ENCODE results near the gene CFAP210. TPM values are rescaled to one million over a fixed set of nuclear protein-coding genes. Genes with fewer than 3 reads are reported as not detected.
A peak's percentile ranks its signal among the peaks of the same experiment; 100 is the strongest.
"Not testable (repeated sequence)": the region's sequence is repeated elsewhere in the genome, so short reads cannot be mapped to it uniquely, and the experiment has no call there.

Gene CFAP210
- total and polyA plus RNA-seq, 4 donors = 1.2 to 7.2 (median 3.3) TPM

DNA sequence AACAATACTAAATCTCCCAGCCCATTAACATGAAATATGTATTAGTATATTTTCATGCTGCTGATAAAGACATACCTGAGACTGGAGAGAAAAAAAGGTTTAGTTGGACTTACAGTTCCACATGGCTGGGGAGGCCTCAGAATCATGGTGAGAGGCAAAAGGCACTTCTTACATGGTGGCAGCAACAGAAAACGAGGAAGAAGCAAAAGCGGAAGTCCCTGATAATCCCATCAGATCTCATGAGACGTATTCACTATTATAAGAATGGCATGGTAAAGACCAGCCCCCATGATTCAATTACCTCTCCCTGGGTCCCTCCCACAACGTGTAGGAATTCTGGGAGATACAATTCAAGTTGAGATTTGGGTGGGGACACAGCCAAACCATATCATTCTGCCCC is 7.4 kb downstream of the CFAP210 start:
- not testable (repeated sequence) for ATAC-seq (ENCODE audit: insufficient read depth, low FRiP score)
- 85 to 89% methylated on average over 4 of the region's 4 CpGs for WGBS, 2 donors

GRCh38 chr2:169684712-169685111 is 9.5 kb downstream of the CFAP210 start:
- not testable (repeated sequence) for DNase-seq; H3K27ac ChIP-seq (ENCODE audit: low read depth in 1 of 2, low read length in 1 of 2)
- WGBS, 2 donors = 92 to 96% methylated on average over 2 of the region's 2 CpGs

More for the DNA sequence above, 7.4 kb downstream of the CFAP210 start:
- not testable (repeated sequence) for H3K9ac ChIP-seq (ENCODE audit: insufficient read depth in 1 of 2, low read length in 2 of 2); DNase-seq; H3K4me1 ChIP-seq (ENCODE audit: control insufficient read depth in 5 of 5, insufficient read depth in 5 of 5, low read length in 5 of 5); H3K27ac ChIP-seq (ENCODE audit: low read depth in 1 of 2, low read length in 1 of 2); H3K36me3 ChIP-seq (ENCODE audit: control insufficient read depth in 4 of 4, insufficient read depth in 4 of 4, low read length in 4 of 4); H3K4me3 ChIP-seq; H3K9me3 ChIP-seq (ENCODE audit: control insufficient read depth in 4 of 4, insufficient read depth in 3 of 4, low read length in 3 of 4); H3K27me3 ChIP-seq (ENCODE audit: control insufficient read depth in 3 of 3, insufficient read depth in 3 of 3, low read length in 2 of 3)

DNA sequence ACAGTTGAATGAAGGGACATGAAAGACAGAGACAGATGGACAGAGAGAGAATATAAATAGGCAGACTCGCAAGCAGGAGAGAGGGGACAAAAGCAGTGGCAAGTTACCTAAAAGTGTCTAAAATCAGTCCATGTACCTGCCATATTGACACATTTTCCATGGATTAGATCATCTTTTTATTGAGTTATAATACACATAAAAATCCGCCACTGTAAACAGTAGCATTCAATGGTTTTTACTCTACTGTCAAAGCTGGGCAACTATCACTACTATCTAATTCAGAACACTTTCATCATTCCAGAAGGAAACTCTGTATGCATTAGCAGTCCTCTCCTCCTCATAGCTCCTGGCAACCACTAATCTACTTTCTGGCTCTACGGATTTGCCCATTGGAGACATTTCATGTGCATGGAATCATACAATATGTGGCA is 10.1 kb downstream of the CFAP210 start:
- no peaks in the 10 kb centered on the region for H3K4me1 ChIP-seq (ENCODE audit: control insufficient read depth in 5 of 5, insufficient read depth in 5 of 5, low read length in 5 of 5)
- WGBS, 2 donors = 62 to 99% methylated on average over 3 of the region's 3 CpGs

More at GRCh38 chr2:169684712-169685111, 9.5 kb downstream of the CFAP210 start:
- not testable (repeated sequence) for H3K36me3 ChIP-seq (ENCODE audit: control insufficient read depth in 4 of 4, insufficient read depth in 4 of 4, low read length in 4 of 4); H3K4me1 ChIP-seq (ENCODE audit: control insufficient read depth in 5 of 5, insufficient read depth in 5 of 5, low read length in 5 of 5); ATAC-seq (ENCODE audit: insufficient read depth, low FRiP score); H3K4me3 ChIP-seq; H3K9me3 ChIP-seq (ENCODE audit: control insufficient read depth in 4 of 4, insufficient read depth in 3 of 4, low read length in 3 of 4); H3K27me3 ChIP-seq (ENCODE audit: control insufficient read depth in 3 of 3, insufficient read depth in 3 of 3, low read length in 2 of 3); H3K9ac ChIP-seq (ENCODE audit: insufficient read depth in 1 of 2, low read length in 2 of 2)

DNA sequence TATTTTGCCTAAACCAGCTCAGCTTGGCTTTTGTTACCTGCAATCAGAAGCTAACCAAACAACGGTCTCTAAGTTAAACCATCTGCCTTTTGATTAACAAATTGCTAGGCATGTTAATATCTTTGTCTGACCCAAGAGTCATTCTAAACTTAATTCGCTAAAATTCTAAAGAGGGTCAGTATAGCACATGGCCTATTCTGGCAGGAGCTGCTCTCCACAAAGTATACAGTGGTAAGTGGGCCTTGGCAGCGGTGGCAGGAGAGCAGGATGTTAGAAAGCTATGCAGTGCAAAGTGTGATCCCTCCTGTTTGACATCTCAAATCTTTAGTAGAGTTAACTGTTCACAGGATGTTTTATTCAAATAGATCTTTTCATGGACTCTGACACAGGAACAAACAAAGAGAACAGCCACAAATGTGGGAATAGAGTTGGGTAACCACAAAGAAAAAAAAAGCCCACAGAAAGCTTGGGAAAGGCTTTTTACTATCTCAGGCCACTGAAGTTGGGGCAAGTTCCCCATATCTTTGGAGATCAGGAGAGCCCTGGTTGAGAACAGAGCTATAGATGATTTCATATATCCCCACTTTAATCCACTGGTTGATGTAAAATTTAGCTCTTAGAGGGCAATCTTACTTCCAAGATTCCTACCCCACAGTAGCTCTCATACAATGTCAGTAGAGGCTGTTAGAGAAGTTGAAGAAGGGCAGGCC is 10.6 kb downstream of the CFAP210 start:
- no peak for ATAC-seq (ENCODE audit: insufficient read depth, low FRiP score)
- no peak overlapping the region for H3K4me3 ChIP-seq
- H3K27me3 ChIP-seq (ENCODE audit: control insufficient read depth in 3 of 3, insufficient read depth in 3 of 3, low read length in 2 of 3) = no peaks in the 10 kb centered on the region
- H3K9me3 ChIP-seq (ENCODE audit: control insufficient read depth in 4 of 4, insufficient read depth in 3 of 4, low read length in 3 of 4) = no peaks in the 10 kb centered on the region
- DNase-seq = peak in 1 of 3 donors; percentile 11
- H3K36me3 ChIP-seq (ENCODE audit: control insufficient read depth in 4 of 4, insufficient read depth in 4 of 4, low read length in 4 of 4) = no peaks in the 10 kb centered on the region
- H3K27ac ChIP-seq (ENCODE audit: low read depth in 1 of 2, low read length in 1 of 2) = no peak overlapping the region
- H3K4me1 ChIP-seq (ENCODE audit: control insufficient read depth in 5 of 5, insufficient read depth in 5 of 5, low read length in 5 of 5) = no peaks in the 10 kb centered on the region
- WGBS, 2 donors = 57 to 77% methylated on average over 3 of the region's 3 CpGs
- no peak for TF ChIP-seq CTCF (IDR thresholded peaks at IDR 0.05; ENCODE audit: control extremely low read depth, extremely low read depth)
- no peak overlapping the region for H3K9ac ChIP-seq (ENCODE audit: insufficient read depth in 1 of 2, low read length in 2 of 2)

More for the DNA sequence above, 10.1 kb downstream of the CFAP210 start:
- Histone ChIP-seq H3K4me3 (no peak overlapping the region), H3K9ac (ENCODE audit: insufficient read depth in 1 of 2, low read length in 2 of 2) (no peak overlapping the region), H3K9me3 (ENCODE audit: control insufficient read depth in 4 of 4, insufficient read depth in 3 of 4, low read length in 3 of 4) (no peaks in the 10 kb centered on the region), H3K27ac (ENCODE audit: low read depth in 1 of 2, low read length in 1 of 2) (no peak overlapping the region), H3K36me3 (ENCODE audit: control insufficient read depth in 4 of 4, insufficient read depth in 4 of 4, low read length in 4 of 4) (no peaks in the 10 kb centered on the region), H3K27me3 (ENCODE audit: control insufficient read depth in 3 of 3, insufficient read depth in 3 of 3, low read length in 2 of 3) (no peaks in the 10 kb centered on the region)
- DNase-seq (no peak), ATAC-seq (ENCODE audit: insufficient read depth, low FRiP score) (no peak)
- no peak for TF ChIP-seq CTCF (IDR thresholded peaks at IDR 0.05; ENCODE audit: control extremely low read depth, extremely low read depth)
